G401 (cell line): ENCODE results near the gene PSMD8. TPM values are rescaled to one million over a fixed set of nuclear protein-coding genes. Genes with fewer than 3 reads are reported as not detected.

ENCODE experiments used
- DNase-seq: peaks from one replicate; pipeline ENCODE4 v3.0.0-alpha.2; 2015; ENCODE audit warnings: low spot score
- in situ Hi-C: cut with HindIII; loops from 2 replicates; pipeline ENCODE4 v1.10.0; 2016; ENCODE audit warnings: low sequenced_read_pairs, mixed read lengths
- total RNA-seq: library from RNA; depleted of rRNA; stranded (reverse); fragments of >200 nt; shearing (Covaris generic); gene quantifications from 2 replicates; pipeline ENCODE4 v1.2.3, GENCODE V29; 2014

Gene PSMD8
- total RNA-seq, 1 experiment from 2014 or later, result 528 TPM

DNA sequence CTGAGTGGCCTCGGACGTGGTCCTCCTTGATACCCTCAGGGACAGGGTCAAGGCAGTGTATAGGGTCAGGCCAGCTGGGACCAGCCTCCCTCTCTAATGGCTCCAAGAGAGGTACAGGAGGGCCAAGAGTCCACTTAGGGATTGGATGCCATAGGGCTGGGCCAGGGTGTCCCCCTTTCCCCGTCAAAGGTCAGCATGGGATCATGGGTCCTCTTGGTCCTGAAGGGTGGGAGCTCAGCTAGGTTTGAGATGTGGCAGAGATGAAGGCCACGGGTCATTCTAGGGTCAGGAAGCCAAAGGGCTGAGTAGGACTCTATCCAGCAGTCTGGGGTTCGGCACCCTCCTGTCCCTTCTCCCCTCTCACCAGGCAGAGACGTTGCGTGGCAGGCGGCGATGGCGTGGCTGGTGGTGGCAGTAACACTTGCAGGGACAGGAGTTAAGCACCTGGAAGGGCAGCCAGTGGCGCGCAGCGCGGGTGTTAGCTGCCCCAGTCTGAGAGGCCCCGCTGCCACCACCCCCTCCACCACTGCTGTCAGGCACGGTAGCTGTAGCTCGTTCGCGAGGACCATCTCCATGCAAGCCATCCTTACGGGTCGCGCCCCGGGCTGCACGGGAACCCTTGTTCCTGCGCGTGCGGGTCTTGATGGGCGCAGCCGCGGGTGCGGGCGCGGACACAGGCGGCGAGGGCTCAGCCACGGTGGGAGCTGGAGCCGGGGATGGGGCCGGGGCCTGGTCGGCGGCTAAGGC, 10.9 kb downstream of the PSMD8 start:
- in situ Hi-C loops, result no loop called here
- no peak for DNase-seq

DNA sequence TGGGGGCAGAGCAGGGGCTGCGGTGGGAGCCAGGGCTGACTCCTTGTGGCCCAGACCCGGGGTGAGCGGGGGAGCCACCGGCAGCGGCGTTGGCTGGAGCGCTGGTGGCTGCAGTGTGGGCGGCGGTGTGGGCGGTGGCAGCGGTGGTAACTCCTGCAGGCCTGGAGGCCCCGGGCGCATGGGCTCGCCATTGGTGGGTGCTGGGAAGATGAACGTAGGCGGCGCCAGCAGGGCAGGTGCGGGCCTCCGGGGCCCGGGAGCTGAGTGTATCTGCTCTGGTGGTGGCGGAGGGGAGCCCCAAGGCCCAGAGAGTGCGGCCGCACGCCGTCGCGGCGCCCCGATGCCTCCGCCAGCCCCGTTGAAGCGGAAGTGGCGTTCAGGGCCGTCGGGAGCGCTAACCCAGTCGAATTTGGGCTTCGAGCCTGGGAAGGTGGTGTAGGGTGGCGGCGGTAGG, 11.5 kb downstream of the PSMD8 start:
- in situ Hi-C loops, result no loop called here
- no peak for DNase-seq

DNA sequence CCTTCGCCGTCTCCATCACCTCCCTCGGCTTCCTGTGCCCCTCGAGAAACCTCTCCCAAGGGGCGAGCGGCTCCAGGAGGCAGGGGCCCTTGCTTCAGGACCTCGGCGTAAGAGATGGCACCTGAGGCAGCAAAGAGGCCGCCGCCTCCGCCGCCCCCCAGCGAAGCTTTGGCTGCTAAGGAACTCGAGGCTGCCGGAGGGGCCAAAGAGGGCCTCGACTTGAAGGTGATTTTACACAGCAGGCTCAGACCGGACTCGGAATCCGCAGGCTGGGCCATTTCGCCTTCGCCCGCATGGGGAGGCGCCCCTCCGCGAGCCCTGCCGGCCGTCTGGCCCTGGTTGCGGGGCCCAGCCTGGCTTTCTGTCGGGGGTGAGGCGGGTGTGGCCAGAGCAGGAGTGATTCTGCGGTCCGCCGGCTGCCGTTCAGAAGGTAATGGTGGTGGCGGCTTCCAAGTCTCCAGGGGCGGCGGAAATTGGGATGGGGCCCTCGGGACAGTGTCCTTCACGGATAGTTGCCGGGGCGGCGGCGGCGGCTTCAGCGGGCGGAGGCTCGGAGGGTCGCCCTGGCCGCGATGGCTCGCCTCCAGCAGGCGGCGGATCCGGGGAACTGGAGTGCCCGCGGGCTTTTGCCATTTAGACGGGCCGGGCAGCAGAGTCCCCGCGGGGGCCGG, 12.1 kb downstream of the PSMD8 start:
- in situ Hi-C loops, result no loop called here
- DNase-seq, result no peak

DNA sequence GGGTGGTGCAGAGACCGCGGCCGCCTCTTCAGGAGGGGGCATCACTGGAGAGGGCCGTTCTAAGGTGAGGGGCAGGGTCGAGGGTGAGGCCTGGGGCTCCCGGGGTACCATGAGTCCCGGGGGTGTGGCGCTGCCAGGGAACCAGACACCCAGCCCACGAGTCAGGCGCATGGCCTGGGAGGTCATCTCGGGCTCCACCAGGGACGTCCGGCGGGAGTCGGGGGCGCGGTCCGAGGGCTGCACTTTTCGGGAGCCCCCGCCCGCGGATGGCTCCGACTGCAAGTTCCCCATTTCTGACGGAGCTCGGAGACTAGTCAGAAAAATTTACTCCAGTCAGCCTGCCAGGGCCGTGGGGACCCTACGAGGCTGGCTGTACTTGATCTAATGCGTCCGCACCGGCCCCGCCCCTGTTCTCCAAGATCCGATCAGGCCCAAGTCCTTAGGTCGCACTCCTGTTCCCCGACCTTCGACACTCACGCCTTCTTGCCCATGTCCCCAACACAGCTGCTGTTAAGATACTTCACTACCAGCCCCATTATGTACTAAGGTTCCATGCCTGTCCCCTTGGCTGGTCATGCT, 12.7 kb downstream of the PSMD8 start:
- in situ Hi-C loops, result no loop called here
- DNase-seq, result no peak

DNA sequence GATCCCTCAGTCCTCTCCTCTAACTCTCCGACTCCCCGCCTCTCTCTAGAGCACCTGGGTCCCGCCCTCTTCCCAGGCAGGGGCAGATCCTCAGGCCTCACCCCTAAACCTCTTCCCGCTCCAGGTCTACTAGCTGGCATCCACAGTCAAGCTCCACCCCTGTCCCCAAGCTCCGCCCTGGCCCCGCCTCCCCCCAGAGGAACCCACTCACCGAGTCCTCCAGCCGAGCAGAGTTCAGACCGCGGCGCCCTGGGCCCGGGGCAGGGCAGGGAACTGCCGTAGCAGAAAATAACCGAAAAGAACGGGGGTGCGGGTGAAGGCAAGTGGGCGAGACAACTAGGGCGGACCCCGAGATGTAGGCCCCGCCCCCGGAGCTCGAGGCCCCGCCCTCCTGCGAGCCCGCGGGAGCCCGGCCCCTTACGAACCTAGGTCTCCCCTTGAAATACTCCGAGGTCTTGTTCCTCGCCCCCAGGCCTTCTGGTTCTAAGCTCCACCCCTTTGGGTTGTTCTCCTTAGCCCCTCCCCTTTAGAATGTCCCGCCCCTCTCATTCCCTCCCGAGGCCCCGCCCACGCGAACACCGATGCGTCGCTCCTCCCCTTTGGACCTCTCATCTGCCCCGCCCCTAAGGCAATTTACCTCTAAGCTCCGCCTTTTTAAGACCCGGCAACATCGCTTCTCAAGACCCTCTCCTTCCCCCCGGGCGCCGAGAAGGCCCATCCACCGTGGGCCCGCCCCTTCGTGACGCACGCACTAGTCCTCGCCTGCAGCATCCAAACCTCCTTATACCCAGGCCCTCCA, 13.4 kb downstream of the PSMD8 start, which contains the start of gene GGN:
Gene GGN, minus strand, starts transcription at position 485 of the 799 bp plus-strand sequence. CDS start 773 bp downstream, outside the sequence.
- in situ Hi-C loops, result no loop called here

DNA sequence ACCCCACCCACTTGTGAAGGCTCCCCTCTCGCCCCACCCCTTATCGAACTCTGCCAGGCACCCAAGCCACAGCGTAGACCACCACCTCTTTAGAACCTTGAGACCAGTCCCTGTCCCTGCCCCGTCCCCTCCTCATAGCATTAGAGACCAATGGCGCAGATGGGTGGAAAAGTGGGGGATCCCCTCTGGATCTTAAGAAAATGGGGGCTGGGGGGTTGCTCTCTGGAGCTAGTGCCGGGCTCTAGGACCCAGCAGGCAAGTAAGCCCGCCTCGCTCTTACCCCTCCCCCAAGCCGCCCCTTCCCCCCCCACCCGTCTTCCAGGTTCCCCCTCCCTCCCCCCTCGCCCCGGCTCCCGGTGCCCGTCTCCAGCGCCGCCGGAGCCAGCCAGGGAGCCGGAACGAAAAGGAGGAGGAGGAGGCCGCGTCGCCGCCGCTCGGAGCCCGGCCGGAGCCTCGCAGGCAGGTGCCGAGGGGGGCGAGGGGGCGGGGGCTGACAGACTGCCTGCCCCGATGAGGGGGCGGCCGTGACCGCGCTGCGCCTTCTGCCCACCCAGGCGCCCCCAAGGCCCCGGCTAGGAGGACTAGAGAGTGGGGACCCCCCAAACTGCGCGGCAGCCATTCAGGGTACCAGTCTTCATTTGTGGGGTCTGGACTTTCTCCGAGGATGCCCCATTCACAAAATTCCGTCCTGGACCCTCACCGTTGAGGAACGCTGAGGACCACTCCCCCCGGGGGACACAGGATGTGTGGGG, 14.2 kb downstream of the PSMD8 start, which contains the start of gene SPRED3:
Gene SPRED3, plus strand, starts transcription at position 349 of the 752 bp plus-strand sequence. CDS start 1,606 bp downstream, outside the sequence.
- no peak for DNase-seq
- in situ Hi-C loops, result no loop called here

More for the DNA sequence above, 13.4 kb downstream of the PSMD8 start, which contains the start of gene GGN:
- DNase-seq, result peak; percentile 85

DNA sequence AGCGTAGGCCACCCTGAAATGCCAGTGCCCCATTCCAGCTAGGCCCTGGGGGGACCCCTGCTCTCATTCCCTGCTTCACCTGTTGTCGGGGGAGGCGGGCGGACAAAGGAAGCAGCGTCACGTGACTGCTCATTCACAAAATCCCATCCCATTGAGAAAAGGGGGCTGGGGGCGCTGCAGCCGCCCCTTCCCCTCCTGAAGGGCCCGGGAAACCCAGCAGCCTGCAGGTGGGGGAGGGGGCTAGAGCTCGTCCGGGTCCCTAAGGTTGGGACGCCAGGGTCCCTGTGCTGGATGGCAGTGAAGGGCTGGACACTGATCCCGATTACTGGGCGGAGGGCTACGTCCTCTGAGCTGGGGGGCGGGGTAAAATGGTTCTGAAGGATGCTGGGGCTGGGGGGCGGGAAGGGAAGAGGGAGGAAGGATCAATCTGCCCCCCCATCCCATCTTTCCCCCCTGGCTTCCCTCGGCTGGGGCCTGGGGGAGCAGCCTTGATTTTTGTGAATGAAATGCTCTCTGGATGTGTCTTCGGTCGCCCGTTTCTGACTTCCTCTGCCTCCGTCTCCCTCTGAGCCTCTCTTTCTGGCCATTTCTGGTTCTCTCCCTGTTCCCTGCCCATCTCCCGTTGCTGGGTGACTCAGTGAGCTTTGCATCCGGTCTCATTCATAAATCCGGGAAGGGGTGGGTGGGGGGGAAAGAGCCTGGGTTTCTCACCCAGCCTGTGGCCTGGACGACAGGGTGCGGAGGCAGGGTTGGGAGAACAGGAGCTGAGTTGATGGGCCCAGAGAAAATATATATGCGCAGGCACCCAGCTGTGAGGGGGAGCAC, 14.9 kb downstream of the PSMD8 start:
- peak; percentile 34 for DNase-seq
- in situ Hi-C loops, result no loop called here

DNA sequence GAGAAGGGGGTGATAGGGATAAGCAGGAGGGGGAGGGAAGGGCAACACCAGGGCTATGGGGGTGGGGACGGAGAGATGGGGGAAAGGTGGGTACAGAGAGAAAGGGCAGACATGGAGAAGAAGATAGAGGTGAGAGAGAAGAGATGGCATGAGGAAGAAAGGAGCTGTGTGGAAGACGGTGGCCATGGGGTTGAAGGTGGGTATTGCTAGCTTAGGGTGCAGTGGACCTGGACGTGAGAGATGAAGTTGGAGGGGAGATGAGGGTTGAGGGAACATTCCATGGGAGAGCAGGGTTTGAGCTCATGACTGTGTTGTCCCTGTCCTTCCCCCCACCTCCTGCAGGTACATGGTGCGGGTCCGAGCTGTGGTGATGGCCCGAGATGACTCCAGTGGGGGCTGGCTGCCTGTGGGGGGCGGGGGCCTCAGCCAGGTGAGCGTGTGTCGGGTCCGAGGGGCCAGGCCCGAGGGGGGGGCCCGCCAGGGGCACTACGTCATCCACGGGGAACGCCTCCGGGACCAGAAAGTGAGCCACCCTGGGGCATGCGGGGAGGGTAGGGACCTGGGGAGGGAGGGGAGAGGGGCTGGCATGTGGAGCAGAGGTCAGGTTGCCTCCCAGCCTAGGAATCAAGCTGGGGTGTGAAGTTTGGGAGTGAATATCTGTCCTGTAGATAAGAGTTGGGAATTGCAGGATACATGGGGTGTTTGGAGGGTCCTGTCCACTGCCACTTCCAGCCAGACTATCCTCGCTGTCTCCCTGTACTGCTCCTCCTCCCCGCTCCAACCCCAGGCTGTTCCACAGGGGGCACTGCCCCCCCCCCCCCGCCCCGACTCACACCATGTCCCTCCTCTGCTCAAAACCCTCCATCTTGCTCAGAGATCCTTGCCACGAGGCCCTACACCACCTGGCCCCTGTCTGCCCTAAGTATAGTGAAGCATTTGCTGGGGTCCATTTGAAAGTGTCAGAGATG, 15.9 kb downstream of the PSMD8 start:
- no peak for DNase-seq
- in situ Hi-C loops, result no loop called here

DNA sequence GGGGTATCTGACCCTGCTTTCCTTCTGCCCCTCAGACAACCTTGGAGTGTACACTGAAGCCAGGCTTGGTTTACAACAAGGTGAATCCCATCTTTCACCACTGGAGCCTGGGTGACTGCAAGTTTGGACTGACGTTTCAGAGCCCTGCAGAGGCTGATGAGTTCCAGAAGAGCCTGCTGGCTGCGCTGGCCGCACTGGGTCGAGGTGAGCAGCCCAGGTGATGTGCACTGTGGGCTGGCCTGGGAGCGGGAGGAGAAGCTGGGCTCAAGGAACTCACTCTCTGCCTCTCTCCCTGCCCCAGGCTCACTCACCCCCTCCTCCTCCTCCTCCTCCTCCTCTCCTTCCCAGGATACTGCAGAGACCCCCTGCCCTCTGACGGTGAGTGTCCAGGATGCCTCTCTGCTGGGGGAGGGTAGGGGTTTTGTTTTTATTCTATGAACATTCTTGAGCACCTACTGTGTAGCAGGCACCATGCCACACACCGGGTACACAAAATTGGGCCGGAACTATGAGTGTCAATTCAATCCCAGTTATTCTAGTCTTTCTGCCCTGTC, 17.6 kb downstream of the PSMD8 start:
- in situ Hi-C loops, result no loop called here
- no peak for DNase-seq

DNA sequence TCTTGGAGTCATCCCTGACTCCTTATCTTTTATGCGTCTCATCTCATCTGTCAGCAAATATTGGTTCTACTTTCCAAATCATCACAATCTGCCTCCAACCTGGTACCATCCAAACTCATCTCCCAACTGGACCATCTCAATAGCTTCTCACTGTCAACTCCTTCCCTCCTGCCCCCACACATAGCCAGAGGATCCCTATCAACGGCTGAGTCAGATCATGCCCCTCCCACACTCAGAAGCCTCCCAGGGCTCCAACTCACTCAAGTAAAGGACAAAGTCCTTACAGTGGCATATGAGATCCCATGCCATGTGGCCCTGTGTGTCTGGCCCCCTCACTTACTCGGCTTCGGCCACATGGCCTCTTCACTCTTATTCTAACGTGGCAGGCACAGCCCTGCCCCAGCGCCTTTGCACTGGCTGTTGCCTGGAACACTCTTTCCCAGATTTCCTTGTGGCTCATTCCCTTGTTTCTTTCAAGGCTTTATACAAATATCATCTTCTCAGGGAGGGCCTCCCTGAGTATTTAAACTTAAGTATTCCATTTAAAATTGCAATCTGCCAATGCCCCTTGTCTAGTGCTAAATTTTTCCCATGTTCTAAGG, 18.4 kb downstream of the PSMD8 start:
- DNase-seq, result no peak
- in situ Hi-C loops, result no loop called here

DNA sequence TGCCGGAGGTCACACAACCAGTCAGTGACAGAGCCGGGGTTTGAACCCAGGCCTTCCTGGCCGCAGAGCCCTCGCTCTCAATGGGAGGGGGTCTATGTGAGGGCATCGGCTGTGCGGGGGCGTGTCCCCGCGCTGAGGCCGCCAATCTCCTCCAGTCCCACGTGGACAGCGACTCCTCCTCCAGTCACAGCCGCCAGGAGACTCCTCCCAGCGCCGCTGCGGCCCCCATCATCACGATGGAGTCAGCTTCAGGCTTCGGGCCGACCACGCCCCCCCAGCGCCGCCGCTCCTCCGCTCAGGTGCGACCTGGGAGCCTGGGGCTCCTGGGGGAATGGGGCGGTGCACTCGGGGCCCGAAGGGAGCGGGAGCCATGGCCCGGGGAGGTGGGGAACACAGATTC, 20.1 kb downstream of the PSMD8 start:
- in situ Hi-C loops, result no loop called here
- no peak for DNase-seq

DNA sequence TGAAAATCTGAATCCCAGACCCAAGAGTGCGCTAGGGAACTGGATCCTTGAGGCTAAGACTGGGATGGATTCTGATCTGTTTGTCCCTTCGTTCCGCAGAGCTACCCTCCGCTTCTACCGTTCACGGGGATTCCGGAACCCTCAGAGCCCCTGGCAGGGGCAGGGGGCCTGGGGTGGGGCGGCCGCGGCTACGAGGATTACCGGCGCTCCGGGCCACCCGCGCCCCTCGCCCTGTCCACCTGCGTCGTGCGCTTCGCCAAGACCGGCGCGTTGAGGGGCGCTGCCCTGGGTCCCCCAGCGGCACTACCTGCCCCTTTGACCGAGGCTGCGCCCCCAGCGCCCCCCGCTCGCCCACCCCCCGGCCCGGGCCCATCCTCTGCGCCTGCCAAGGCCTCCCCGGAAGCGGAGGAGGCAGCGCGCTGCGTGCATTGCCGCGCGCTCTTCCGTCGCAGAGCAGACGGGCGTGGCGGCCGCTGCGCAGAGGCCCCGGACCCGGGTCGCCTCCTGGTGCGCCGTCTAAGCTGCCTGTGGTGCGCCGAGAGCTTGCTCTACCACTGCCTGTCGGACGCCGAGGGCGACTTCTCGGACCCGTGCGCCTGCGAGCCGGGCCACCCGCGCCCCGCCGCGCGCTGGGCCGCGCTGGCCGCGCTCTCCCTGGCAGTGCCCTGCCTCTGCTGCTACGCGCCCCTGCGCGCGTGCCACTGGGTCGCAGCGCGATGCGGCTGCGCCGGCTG, 21.2 kb downstream of the PSMD8 start:
- in situ Hi-C loops, result no loop called here

DNA sequence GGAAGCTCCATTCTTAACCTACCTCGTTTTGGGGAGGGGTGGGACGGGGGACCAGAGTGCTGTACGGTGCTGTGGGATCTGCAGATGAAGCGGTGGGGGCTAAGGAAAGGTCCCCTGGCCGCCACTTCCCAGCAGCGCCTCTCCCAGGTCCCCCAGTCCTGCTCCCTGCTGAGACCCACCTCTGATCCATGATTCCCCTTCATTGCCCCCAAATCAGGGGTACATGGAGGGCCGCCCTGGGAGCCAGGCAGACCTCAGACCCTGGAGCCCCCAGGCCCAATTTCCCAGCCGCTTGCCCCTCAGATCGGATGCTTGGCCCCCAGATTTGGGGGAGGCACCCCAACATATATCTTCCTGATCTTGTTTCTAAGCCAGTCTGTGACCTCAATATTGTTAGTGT, 24.7 kb downstream of the PSMD8 start:
- in situ Hi-C loops, result no loop called here
- DNase-seq, result no peak

More for the DNA sequence above, 21.2 kb downstream of the PSMD8 start:
- no peak for DNase-seq

DNA sequence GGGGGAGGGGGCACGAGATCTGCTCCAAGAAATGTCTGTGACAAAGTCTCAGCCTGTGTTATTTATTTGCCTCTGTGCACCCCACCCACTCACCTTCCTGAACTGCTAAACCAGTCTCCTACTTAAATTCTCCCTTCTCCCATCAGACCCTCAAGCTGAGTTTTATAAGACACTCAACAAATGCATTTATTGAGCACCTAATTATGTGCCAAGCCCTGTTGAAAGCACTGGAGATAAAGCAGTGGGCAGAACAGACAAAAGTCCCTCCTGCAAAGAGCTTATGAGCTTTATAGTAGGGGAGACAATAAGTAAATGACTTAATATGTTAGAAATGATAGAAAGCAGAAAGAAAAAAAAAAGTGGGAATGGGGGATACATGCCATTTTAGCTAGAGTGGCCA, 25.2 kb downstream of the PSMD8 start:
- in situ Hi-C loops, result no loop called here
- no peak for DNase-seq

DNA sequence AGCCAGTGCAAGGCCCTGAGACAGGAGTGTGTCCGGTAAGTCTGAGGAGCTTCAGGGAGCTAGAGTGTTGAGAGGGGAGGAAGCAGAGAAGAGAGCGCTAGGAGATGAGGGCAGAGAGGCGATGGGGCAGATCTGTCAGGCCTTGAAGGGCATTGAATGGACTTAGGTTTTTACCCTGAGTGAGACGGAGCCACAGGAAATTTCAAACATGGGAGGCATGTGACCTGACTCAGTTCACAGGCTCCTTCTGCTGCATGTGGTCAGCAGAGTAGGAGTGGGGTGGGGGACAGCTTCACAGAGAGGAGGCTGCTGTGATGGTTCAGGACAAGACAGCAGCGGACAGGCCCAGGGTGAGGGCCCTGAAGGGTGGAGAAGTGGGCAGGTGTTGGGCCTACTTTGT, 26.0 kb downstream of the PSMD8 start:
- DNase-seq, result no peak
- in situ Hi-C loops, result no loop called here
